Measurements from ENCODE around the gene MYO1H.
"Not testable (repeated sequence)": the region's sequence is repeated elsewhere in the genome, so short reads cannot be mapped to it uniquely, and the experiment has no call there.

Gene MYO1H

GRCh38 chr12:109473526-109474270 lies 126.0 kb downstream of the MYO1H start:
- not testable (repeated sequence) for FAIRE-seq

- FAIRE-seq: no peak
Measured at GRCh38 chr12:109475121-109475520, 127.4 kb downstream of the MYO1H start.

- no peak for FAIRE-seq
Measured at GRCh38 chr12:109475993-109476806, 128.5 kb downstream of the MYO1H start.

- no peak for FAIRE-seq
Measured at GRCh38 chr12:109476807-109477184, 129.1 kb downstream of the MYO1H start.

GRCh38 chr12:109477185-109477962 lies 129.7 kb downstream of the MYO1H start, which contains the start of the genes KCTD10 and UBE3B:
KCTD10 (minus strand) TSS chr12:109477300; CDS start chr12:109477262, 38 bp downstream.
UBE3B (plus strand) TSS chr12:109477634; CDS start chr12:109483552, 5,918 bp downstream.
- FAIRE-seq: no peak

- no peak for FAIRE-seq
Measured at GRCh38 chr12:109477963-109478315, 130.2 kb downstream of the MYO1H start.

GRCh38 chr12:109479761-109480160 lies 132.1 kb downstream of the MYO1H start:
- no peak for FAIRE-seq

GRCh38 chr12:109480356-109480755 lies 132.7 kb downstream of the MYO1H start:
- no peak for FAIRE-seq

GRCh38 chr12:109481863-109482262 lies 134.2 kb downstream of the MYO1H start:
- FAIRE-seq: no peak

GRCh38 chr12:109482491-109482890 lies 134.8 kb downstream of the MYO1H start:
- FAIRE-seq: no peak

- no peak for FAIRE-seq
Measured at GRCh38 chr12:109482894-109483293, 135.2 kb downstream of the MYO1H start.

GRCh38 chr12:109483346-109483745 lies 135.6 kb downstream of the MYO1H start:
- FAIRE-seq: no peak

GRCh38 chr12:109485201-109485600 lies 137.5 kb downstream of the MYO1H start:
- FAIRE-seq: no peak

GRCh38 chr12:109487181-109488050 lies 139.7 kb downstream of the MYO1H start:
- FAIRE-seq: no peak

GRCh38 chr12:109488051-109488665 lies 140.5 kb downstream of the MYO1H start:
- no peak for FAIRE-seq

- FAIRE-seq: no peak
Measured at GRCh38 chr12:109489016-109489954, 141.6 kb downstream of the MYO1H start.

- FAIRE-seq: no peak
Measured at GRCh38 chr12:109489955-109490565, 142.4 kb downstream of the MYO1H start.

GRCh38 chr12:109491671-109492070 lies 144.0 kb downstream of the MYO1H start:
- no peak for FAIRE-seq

GRCh38 chr12:109492371-109492770 lies 144.7 kb downstream of the MYO1H start:
- FAIRE-seq: no peak

- FAIRE-seq: no peak
Measured at GRCh38 chr12:109493090-109493489, 145.4 kb downstream of the MYO1H start.
